Globus pallidus (tissue), 1 donor: ENCODE data around the gene SORBS1.
"Not testable (repeated sequence)": the region's sequence is repeated elsewhere in the genome, so short reads cannot be mapped to it uniquely, and the experiment has no call there.

Experiments
- DNase-seq: peaks from one replicate; pipeline ENCODE4 v3.0.0-alpha.2; 2015; ENCODE audit warnings: low spot score

SORBS1 gene

DNA sequence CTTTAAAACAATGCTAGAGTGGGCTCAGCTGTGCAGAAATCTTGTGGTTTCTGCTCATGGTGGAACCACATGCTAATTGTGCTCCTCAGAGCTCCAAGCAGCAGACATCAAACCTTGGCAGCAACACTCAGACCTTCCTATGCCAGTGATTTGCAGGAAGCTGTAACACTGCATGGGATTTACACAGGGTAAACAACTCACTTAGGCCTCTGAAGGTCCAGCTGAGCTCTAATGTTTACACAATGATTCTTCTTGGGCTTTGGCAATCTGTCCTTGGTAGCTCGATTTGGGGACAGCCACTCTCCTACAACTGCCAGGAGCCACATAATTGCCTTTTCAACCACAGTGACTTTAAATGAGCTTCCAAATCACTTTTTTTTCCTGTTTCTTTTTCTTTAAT lies 172.6 kb downstream of the SORBS1 start:
- DNase-seq: peak; percentile 55

GRCh38 chr10:95388109-95388471 lies 173.1 kb downstream of the SORBS1 start:
- no peak for DNase-seq

- DNase-seq: no peak
These were observed 177.0 kb downstream of the SORBS1 start for GRCh38 chr10:95384011-95384704.

DNA sequence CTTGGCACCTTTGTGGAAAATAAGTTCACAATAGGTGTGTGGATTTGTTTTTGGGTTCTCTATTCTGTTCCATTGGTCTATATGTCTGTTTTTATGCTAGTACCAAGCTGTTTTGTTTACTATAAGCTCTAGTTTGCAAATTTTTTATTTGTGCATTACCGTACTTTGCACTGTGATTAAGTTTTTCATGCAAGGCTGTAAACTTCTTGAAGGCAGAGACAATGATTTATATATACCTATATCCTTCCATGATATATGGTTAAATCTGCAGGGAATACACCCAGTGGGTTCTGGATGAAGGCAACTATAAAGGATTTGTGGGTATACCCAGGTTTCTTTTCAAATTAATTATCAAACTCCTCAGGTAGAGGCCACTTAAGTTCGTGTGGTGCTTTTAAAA lies 178.6 kb downstream of the SORBS1 start:
- no peak for DNase-seq

- no peak for DNase-seq
These were observed 179.0 kb downstream of the SORBS1 start for GRCh38 chr10:95382174-95382573.

- DNase-seq: no peak
These were observed 183.2 kb downstream of the SORBS1 start for GRCh38 chr10:95377950-95378349.

DNA sequence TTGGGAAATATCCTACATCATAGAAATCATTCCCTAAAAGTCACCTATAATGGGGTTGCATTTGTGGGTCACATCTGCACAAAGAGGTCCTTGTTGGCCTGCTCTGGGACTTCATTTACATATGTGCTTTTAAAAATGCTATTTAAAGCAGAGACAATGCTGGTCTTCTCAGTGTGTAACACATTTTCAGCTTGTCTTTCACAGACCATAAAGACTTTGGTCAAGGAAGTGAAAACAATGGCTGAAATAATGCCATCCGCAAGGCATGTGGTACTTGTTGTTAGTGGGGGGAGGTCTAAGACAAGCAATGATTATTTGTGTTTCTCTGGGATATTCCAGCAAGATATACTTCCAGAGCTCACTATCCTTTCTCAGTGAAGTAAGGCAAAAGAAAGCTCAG lies 185.8 kb downstream of the SORBS1 start:
- DNase-seq: no peak

GRCh38 chr10:95374597-95375209 lies 186.5 kb downstream of the SORBS1 start:
- DNase-seq: peak; percentile 84

GRCh38 chr10:95373660-95374059 lies 187.5 kb downstream of the SORBS1 start:
- DNase-seq: no peak

DNA sequence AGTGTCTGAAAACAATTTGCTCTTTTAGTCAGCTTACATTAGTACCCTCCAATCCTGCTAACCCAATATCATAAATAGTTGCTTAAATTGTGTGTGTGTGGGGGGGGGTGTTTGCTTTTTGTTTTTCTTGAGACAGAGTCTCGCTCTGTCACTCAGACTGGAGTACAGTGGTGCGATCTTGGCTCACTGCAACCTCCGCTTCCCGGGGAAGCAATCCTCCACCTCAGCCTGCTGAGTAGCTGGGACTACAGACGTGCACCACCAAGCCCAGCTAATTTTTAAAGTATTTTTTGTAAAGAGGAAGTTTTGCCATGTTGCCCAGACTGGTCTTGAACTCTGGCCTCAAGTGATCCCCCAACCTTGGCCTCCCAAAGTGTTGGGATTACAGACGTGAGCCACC lies 196.8 kb downstream of the SORBS1 start:
- no peak for DNase-seq

- DNase-seq: peak; percentile 52
These were observed 197.8 kb downstream of the SORBS1 start for GRCh38 chr10:95363303-95363912.

DNA sequence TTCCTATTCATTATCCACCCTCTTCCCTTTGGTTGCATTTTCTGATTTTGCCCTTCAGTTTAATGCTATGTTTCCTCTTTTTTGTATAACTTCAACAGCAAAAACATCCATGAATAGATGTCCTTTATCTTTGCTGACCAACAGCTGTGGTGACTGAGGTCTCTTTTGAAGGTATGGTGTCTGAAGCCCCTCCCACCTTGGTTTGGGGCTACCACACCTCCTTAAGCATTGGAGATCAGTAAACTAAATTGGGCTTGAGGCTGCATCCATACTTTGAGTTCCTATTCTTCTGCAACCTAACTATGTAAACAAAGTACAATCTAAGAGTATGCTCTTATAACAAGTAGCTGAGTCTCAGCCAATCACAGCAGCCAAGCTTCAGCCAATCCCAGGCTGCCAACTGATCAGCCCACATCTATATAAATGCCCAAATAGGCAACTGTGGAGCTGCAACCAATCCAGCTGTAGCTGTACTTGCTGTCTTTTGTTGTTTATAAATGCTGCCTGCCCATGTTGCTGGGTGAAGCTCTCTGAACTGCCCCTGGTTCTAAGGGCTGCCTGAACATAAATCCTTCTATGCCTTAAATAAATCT lies 201.0 kb downstream of the SORBS1 start:
- DNase-seq: no peak

DNA sequence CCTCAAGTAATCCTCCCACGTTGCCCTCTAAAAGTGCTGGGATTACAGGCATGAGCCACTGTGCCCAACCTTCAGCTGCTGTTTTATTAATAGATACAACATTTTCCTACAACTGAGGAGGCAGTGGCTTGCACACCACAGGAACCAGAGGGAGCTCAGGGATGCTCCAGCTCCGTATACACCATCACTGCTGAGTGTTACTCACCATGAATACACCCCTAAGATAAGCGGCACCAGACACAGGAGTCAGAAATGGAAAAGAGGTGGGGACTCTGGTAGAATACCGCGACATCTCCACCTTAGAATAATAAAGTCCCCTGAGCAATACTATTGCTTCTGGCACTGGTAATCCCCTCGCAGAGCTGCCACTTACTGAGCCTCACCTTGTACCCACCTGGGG lies 201.7 kb downstream of the SORBS1 start:
- no peak for DNase-seq

GRCh38 chr10:95356190-95356955 lies 204.8 kb downstream of the SORBS1 start:
- DNase-seq: no peak

- DNase-seq: no peak
These were observed 205.9 kb downstream of the SORBS1 start for GRCh38 chr10:95355301-95355700.

DNA sequence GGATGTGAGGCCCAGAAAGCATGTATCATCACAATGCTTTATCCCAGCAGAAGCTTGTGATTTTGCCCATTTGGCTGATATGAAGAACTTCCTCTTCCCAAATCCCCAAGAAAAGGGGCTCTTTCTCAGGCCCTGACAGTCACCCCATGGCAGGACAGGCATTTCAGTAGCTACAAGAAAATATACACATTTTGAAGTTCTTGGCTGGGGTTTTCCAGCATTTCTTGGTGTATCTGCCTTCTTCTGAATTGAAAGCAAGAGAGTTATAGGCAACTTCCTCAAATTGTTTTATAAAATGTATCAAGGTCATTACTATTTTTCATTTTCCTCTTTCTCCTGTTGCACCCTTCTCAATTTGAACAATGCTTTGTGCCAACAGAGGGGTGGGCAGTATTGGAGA lies 207.1 kb downstream of the SORBS1 start:
- DNase-seq: no peak

DNA sequence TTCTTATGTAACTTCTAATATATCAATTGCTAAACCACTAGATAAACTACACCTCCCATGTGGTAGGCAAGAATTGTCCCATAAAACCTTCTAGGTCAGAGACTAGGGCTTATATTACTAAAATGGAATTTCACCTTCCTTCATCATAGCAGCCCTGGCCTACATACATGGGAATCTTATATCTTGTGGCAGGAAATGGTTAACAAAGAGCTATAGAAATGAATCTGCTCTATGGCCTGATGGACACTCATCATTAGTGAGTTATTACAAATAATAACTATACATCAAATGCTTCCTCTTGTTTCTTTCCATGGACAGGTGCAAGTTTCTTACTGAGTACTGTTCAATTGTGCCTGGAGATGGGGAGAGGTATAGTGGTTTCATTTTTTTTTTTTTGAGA lies 208.0 kb downstream of the SORBS1 start:
- no peak for DNase-seq

DNA sequence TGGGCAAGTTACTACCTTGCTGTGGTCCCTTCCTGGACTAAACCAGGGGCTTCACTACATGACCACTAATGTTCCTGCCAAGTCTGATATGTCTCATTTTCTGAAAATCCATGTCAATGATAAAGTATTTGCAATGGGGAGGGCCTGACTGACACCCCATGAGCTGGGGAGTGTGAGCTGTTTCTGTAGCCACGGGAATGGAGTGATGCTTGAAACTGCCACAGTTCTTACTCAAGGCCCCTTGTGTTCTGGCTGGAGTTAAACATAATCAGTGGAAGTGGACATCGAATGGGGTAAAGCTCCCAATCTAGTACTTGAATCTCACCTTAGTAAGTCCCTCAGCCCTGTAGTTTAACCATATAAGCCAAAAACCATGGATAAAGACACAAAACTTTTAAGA lies 208.5 kb downstream of the SORBS1 start:
- DNase-seq: no peak

DNA sequence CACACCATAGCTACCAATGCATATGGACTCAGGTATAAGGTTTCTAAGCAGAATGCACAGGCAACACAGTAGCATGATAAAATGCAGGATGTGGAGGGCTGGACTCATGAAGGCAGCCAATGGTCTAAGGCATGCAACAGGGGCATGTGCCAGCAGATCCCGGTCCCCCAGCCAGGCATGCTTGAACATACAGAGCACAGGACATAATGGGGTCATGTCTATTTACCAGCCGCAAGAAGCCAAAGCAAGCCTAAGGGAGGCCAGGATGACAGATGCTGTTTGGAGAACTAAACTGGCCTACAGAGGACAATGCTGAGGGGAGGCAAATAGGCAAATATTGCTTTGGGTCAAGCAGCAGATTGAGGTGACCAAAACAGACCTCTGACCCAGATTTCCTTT lies 210.3 kb downstream of the SORBS1 start:
- DNase-seq: no peak

DNA sequence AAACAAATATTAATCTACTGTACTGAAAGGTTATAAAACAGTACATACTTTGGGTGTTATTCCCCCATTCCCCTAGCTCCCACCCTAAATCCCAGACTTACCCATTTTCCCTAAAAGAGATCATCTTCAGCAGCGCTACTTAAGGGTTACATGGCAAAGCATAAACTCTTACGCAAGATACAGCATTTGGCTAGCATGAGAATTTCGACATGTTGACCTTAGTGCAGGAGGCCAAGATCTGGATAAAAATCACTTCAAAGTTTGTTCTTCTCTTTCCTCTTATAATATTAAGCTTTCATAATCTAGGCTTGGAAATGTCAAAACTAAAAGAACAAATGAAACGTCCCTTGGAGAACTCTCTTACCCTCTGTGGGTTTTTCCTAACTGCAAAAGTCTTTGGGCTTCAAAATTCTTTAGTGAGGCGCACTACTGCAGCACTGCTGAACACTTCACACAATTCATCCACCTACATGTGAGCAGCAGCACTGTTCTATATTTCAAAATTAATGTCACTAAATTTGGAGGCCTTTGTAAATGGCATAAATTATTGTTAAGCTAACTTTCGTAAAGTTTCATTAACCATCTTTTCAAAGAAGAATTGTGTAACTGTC lies 210.8 kb downstream of the SORBS1 start:
- DNase-seq: no peak

DNA sequence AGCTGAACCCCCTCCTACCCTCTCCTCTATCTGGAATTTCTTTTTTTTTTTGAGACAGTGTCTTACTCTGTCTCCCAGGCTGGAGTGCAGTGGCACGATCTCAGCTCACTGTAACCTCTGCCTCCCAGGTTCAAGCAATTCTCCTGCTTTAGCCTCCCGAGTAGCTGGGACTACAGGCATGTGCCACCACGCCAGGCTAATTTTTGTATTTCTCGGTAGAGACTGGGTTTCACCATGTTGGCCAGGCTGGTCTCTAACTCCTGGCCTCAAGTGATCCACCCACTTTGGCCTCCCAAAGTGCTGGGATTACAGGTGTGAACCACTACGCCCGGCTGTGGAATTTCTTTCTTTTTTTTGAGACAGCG lies 213.8 kb downstream of the SORBS1 start:
- DNase-seq: not testable (repeated sequence)

GRCh38 chr10:95346715-95347401 lies 214.3 kb downstream of the SORBS1 start:
- no peak for DNase-seq
